Cardiac fibroblast (primary cell): ENCODE data around the gene NUMB.
"Not testable (repeated sequence)": the region's sequence is repeated elsewhere in the genome, so short reads cannot be mapped to it uniquely, and the experiment has no call there.

Source experiments
- DNase-seq, 2 donors: peaks; one replicate each; pipeline versions ENCODE4 v3.0.0 to v3.0.0-alpha.2; 2010; ENCODE audit warnings: low read depth in 2 of 2
- H3K4me3 ChIP-seq, 2 donors: replicated peaks in 1 of 2; 1 replicate in 1 of 2; 2 replicates in 1 of 2; pipeline ENCODE4 v1.5.1; 2011; ENCODE audit warnings: low read depth in 2 of 2, low read length in 2 of 2, mild to moderate bottlenecking in 2 of 2, moderate library complexity in 1 of 2
- TF ChIP-seq, protein P1 (sequence below): IDR thresholded peaks from one replicate; pipeline ENCODE4 v1.5.1; 2011; ENCODE audit warnings: low read depth, mild to moderate bottlenecking, low read length, inconsistent platforms

Gene NUMB

DNA sequence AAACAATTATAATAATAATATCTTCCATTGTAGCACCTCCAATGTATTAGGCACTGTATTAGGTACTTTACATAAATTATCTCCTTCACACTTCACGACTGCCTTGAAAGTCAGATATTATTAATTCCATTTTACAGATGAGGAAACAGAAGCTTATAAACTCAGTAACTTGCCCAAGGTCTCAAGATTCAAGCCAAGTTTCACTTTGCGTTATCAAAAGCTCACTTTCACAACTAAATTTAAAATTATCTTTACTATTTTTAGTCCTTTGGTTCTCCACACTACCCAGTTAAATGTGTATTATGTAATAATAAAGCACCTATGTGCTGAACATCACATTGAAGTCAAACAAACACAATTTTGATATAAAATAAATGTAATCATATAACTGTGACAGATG is 55.8 kb downstream of the NUMB start:
- H3K4me3 ChIP-seq: no peak overlapping the region
- TF ChIP-seq, protein P1, sequence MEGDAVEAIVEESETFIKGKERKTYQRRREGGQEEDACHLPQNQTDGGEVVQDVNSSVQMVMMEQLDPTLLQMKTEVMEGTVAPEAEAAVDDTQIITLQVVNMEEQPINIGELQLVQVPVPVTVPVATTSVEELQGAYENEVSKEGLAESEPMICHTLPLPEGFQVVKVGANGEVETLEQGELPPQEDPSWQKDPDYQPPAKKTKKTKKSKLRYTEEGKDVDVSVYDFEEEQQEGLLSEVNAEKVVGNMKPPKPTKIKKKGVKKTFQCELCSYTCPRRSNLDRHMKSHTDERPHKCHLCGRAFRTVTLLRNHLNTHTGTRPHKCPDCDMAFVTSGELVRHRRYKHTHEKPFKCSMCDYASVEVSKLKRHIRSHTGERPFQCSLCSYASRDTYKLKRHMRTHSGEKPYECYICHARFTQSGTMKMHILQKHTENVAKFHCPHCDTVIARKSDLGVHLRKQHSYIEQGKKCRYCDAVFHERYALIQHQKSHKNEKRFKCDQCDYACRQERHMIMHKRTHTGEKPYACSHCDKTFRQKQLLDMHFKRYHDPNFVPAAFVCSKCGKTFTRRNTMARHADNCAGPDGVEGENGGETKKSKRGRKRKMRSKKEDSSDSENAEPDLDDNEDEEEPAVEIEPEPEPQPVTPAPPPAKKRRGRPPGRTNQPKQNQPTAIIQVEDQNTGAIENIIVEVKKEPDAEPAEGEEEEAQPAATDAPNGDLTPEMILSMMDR: no peak
- DNase-seq: no peak

DNA sequence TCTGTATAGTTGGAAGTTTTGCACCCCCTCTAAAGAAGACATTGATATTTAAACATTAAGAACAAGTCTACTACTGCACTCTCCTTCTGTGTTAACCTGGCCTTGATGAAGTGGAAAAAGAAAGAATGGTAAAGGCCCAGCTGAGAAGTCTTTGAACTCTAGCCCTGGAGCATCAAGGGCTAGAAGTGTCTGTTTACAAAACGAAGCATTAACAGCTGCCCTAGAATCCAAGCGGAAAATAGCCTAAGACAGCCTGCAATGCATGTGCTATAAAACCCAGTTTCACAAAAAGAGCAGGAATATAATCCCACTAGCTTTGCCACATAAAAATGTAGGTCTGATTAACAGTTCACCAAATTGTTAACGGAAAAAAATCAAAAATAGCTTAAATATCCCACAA is 60.5 kb downstream of the NUMB start:
- no peak for DNase-seq
- TF ChIP-seq, protein P1: no peak
- H3K4me3 ChIP-seq: no peak overlapping the region

DNA sequence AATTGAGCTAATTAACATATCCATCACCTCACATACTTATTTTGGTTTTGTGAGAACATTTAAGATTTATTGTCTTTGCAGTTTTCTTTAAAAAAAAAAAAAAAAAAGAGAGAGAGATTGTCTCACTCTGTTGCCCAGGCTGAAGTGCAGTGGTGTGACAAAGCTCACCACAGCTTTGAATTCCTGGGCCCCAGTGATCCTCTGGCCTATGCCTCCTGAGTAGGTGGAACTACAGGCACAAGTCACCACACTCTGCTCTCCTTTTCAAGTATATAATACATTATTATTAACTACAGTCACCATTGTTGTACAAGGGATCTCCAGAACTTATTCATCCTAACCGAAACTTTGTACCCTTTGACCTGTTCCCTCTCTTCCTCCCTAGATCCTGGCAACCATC is 64.0 kb downstream of the NUMB start:
- no peak overlapping the region for H3K4me3 ChIP-seq
- DNase-seq: no peak
- TF ChIP-seq, protein P1: no peak

DNA sequence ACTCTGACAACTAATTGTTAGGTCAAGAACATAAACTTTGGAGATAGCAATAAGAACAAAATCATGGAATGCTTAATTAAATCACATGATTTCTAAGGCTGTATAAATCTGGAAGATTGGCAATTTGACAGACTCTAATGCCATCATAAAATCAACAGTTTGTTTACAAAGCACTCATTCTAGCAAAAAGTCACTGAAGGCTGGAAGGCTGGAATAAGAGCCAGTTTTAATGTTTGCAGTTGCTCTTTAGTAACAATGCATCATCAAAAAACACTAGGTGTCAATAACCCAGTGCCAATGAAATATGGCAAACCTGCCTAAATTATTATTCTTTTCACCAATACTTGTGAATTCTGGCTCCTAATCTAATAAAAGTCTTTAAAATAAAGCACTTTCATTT is 65.0 kb downstream of the NUMB start:
- H3K4me3 ChIP-seq: no peak overlapping the region
- TF ChIP-seq, protein P1: no peak
- no peak for DNase-seq

DNA sequence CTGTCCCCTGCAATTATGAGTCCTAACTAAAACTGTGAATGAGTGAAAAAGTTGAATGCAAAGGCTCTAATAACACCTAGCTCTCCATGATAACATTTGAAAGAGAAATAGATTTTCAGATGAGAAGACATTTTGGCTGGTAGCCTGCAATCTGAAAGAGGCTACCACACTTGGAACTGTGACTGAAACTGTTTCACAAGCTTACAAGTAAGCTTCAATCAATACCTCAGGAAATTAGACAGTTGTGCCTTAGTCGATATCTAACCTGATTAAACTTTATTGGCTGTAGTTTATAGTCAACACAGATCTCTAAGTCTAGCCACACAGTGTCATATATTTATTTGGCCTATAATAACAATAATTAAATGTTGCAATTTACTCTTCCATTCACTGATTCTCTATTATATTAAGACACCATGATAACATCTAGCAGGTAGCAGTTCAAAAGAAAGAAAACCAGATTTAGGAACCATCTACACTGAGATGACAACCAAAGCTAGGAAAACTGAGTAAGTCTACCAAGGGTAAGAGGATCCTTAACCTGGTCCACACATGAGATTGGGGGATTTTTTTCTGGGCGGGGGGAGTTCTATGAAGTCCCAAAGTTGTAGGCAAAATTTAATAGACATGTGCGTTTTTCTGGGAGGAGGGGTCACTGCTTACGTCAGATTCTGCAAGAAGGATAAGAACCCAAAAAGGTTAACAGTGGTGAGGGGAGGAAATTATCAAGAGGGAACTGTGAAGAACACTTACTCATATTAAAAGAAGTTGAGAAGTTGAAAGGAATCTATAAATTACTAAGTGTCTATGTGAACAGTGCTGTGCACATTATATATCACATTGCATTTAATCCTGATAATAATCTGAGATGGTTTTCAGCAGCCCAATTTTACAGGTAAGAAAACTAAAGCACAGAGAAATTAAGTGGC is 65.8 kb downstream of the NUMB start:
- TF ChIP-seq, protein P1: no peak
- H3K4me3 ChIP-seq: no peak overlapping the region
- DNase-seq: no peak

DNA sequence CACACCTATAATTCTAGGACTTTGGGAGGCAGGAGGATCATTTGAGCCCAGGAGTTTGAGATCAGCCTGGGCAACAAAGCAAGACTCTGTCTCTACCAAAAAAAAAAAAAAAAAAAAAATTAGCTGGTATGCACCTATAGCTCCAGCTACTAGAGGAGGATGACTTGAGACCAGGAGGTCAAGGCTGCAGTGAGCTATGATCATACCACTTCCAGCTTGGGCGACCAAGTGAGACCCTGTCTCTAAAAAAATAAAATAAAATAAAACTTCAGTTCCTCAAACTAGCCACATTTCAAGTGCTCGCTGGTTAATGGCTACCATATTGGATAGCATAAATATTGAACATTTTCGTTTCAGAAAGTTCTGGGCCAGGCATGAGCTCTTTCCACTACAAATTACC is 70.5 kb downstream of the NUMB start:
- H3K4me3 ChIP-seq, DNase-seq: not testable (repeated sequence)

DNA sequence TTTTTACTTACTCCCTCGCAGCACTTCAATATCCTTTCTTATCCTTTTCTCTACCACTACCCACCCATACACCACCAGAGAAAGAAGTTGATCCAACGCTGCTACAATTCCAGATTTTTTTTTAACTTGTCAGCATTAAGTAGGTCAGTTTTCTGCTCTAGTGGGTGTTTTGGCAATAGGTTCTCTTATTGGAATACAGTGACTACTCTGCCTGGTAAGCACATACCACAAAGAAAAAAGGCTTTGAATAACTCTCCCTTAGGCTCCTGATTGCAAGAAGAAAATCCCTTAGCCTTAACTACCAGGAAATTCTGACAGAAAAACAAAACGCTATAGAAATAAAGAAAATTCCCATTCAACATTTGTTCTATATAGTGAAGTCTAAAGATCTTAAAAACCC is 72.0 kb downstream of the NUMB start:
- no peak for DNase-seq
- no peak overlapping the region for H3K4me3 ChIP-seq
- TF ChIP-seq, protein P1: no peak

DNA sequence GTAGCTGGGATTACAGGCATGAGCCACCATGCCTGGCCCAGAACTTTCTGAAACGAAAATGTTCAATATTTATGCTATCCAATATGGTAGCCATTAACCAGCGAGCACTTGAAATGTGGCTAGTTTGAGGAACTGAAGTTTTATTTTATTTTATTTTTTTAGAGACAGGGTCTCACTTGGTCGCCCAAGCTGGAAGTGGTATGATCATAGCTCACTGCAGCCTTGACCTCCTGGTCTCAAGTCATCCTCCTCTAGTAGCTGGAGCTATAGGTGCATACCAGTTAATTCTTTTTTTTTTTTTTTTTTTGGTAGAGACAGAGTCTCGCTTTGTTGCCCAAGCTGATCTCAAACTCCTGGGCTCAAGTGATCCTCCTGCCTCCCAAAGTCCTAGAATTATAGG is 73.3 kb downstream of the NUMB start:
- DNase-seq: not testable (repeated sequence)

More for the DNA sequence above, 73.3 kb downstream of the NUMB start:
- not testable (repeated sequence) for H3K4me3 ChIP-seq
